Measurements from ENCODE around the gene LRRN3. TPM values are rescaled to one million over a fixed set of nuclear protein-coding genes. Genes with fewer than 3 reads are reported as not detected.

Gene LRRN3
- 4.1 and 7.5 TPM in 2 replicates for total RNA-seq

DNA sequence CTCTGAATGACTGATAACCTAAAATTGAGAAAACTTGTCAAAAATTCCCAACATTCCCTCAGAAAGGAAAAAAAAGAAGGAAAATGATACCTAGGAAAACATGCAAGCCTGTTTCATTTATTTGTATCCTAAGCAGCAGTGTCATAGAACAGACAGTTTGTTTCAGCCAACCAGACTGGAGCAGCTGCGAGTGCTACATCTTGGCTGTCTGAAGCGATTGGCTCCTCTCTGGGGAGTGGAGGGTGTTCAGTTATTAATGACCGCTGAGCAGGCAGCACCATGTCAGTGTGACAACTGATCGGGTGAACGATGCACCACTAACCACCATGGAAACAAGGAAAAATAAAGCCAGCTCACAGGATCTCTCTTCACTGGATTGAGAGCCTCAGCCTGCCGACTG lies at the start of gene LRRN3:
Gene LRRN3, plus strand, starts transcription at position 282 of the 400 bp plus-strand sequence. CDS start 31,646 bp downstream, outside the sequence.

